Measurements from ENCODE around the gene ORC6. TPM values are rescaled to one million over a fixed set of nuclear protein-coding genes. Genes with fewer than 3 reads are reported as not detected.

ORC6 gene
- polyA plus RNA-seq, 3 donors = 17.4 to 20.8 (median 18.3) TPM

DNA sequence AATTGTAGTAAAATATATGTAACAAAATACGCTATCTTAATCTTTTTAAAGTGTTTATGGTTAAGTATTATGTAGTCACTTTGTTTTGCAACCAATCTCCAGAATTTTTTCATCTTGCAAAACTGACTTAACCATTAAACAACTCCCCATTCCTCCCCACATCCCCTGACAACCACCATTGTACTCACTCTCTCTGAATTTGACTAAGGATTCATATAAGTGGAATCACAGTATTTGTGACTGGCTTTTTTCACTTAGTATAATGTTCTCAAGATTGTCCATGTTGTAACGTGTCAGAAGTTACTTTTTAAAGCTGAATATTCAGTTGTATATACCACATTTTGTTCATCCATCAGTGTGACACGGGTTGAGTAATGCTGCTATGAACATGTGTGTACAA lies 10.6 kb downstream of the ORC6 start:
- DNase-seq (ENCODE audit: low read depth in 3 of 3, low spot score in 2 of 3) = no peak

DNA sequence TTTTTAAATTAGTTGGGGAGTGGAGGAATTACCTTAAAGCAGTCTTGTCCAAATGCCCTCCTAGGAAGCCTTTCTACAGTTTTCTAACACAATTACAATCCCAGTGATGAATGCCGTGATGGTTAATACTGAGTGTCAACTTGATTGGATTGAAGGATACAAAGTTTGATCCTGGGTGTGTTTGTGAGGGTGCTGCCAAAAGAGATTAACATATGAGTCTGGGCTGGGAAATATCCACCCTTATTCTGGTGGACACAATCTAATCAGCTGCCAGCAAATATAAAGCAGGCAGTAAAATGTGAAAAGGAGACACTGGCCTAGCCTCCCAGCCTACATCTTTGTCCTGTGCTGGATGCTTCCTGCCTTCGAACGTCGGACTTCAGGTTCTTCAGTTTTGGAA lies 12.2 kb downstream of the ORC6 start:
- no peak for DNase-seq (ENCODE audit: low read depth in 3 of 3, low spot score in 2 of 3)

DNA sequence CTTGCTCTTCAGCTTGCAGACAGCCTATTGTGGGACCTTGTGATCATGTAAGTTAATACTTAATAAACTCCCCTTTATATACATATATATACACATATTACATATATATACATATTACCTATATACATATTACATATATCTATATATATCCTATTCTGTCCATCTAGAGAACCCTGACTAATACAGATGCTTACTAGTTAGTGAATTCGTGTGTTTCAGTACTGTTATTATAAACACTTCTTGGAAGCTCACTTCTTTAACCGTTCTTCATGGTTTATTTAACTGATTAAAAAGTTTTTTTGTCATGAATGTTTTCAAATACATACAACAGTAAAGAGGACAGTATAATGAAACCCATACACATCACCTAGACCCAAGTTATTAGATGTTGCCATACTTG lies 12.6 kb downstream of the ORC6 start:
- DNase-seq (ENCODE audit: low read depth in 3 of 3, low spot score in 2 of 3) = no peak

DNA sequence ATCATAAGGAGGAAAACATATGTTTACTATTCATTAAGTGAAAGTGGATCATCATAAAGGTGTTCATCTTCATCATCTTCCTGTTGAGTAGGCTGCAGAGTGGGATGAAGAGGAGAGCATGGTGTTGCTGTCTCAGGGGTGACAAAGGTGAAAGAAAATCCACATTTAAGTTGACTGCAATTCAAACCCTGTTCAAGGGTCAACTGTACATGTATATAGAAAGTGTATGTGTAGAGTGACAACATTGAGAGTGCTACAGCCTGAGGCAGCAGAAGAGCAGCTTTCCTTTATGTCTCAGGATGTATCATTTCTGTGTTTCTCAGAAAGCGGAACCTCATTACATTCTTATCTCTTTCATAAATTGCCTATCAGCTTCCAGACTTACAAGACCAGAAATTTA lies 17.2 kb downstream of the ORC6 start:
- DNase-seq (ENCODE audit: low read depth in 3 of 3, low spot score in 2 of 3) = no peak

DNA sequence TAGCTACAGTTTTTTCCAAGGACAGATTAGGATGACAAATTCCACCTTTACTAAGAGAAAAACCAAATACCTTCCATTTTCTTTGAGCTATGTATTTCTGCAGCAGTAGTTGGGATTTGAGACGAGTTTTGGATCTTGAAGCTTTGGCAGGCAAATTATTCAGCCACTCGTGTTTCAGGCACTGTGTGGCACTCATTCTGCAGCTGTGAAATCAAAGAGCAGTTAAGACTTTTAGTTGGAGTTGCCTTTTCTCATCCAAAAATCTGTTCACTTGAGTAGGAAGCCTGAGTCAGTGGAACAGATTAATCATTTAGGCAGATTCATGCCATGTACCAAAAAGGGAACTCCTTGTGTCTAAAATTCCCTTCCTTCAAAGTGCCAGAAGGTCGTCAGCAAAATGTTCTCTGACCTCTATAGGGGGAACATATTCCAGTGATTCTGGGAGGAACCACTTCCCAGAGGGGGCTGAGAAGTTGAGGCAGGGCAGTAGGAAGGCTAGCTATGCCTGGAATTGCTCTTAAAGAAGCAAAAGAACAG lies 20.1 kb downstream of the ORC6 start:
- no peak for DNase-seq (ENCODE audit: low read depth in 3 of 3, low spot score in 2 of 3)

DNA sequence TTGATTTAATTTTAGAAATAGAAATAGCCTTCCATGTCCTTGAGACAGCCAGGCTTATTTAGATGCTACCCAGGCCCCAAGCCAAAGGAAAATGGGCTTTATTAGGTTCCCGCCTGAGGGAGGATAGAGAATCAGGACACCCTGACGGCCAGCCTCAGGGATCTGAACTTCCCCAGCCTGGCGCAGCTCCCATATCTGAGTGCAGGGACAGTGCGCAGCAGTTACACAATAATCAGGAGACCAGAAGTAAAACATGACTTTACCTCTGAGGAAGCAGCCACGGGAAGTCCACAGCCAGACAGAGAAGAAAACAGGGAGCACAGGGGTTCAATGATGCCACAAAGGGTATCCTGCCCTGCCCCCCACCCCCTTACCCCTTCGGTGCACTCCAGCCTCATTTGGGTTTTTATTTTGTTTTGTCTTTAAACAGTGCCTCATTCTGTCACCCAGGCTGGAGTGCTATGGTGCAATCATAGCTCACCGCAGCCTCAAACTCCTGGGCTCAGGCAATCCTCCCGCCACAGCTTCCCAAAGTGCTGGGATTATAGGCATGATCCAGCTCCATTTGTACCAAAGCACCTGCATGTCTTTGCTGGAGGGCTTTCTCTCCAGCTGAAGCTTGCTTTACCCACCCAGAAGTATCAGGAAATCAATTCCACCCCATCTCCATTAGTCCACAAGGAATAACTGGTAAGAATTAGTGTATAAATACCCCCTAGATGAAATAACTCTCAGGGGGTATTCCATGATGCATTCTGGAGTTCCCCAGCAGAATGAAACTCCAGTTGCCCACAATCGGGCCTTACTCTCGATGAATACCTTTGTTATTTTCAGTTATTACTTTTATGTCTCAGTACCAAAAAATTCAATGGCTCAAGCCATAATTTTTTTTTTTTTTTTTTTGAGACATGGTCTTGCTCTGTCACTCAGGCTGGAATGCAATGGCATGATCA lies 21.9 kb downstream of the ORC6 start:
- no peak for DNase-seq (ENCODE audit: low read depth in 3 of 3, low spot score in 2 of 3)

DNA sequence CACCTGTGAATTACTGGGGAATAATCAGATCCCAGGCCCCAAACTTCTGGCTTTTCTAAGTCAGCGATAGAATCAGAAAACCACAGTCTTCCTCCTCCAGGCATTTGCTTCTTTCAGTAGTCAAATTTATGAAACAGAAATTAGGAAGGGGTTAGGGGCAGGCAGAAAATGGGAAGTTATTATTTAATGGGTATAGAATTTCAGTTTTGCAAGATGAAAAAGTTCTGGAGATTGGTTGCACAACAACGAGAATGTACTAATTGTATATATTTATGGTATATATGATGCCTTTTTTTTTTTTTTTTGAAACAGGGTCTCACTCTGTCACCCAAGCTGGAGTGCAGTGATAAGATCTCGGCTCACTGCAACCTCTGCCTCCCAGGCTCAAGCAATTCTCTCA lies 23.5 kb downstream of the ORC6 start:
- no peak for DNase-seq (ENCODE audit: low read depth in 3 of 3, low spot score in 2 of 3)

DNA sequence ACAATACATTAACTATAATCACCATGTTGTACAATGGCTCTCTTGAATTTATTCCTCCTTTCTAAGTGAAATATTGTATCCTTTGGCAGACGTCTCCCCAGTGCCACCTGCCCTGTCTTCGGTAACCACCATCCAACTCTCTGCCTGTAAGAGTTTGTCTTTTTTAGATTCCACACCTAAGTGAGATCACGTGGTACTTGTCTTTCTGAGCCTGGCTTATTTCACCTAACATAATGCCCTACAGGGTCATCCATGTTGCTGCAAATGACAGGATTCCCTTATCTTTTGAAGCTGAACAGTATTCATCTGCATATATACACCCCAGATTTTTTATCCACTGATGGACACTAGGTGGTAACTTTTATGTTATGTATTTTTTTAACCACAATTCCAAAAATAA lies 24.2 kb downstream of the ORC6 start:
- no peak for DNase-seq (ENCODE audit: low read depth in 3 of 3, low spot score in 2 of 3)

DNA sequence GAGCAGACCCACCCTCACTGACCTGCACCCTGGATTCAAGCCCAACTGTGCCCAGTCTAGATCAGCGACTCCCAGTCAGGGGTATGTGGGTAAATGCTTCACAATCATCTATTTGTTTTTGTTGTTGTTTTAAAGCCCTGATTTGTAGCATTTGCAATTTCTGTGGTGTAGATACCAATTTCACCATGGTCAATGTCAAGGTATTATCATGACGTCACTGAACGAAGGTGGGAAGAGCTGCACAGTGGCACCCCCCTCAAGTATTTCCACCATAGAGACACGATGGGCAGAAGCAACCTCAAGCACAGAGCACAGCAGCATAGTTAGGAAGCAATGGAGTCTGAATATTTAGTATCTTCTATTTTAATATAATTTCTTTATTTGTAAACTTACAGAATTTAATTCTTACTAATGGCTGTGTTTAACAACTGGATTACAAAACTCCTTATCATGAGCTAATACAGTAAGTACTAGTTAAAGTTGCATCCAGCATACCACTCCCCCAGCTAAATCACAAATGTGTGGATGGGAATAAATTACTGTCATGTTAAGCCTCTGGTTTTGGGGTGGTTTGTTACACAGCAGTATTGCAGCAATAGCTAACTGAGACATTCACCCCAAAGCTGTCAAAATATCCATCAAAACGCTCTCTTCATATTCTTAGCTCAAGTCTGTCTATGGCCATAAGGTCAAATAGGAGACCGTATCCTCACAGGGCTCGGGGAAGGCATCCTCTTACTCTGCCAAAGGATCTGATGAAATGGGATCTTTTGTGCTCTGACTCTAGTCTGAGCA lies 25.5 kb downstream of the ORC6 start:
- no peak for DNase-seq (ENCODE audit: low read depth in 3 of 3, low spot score in 2 of 3)

DNA sequence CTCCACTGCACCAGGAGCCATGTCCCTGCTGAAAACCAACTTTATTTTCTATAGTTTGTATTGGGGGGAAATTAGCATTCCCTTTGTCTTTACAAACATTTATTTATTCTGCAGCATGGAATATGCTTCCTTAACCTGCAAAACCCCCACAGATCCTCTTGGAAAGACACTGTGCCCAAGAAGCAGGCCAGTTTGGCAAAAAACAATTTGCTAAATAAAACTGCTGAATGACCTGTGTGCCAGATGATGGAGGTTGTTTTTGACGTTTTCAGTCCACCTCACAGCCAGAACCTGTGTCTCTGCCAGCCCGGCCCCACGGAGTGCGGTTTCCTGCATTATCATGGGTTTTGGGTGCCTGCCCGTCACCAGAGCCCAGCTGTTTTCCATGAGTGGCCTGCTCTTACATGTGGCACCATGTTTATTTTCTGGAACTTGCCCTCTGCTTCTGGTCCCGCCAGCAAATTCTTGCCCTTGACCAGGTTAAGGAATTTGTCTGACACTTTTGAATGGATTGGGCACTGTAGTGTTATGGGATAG lies 26.4 kb downstream of the ORC6 start:
- DNase-seq (ENCODE audit: low read depth in 3 of 3, low spot score in 2 of 3) = no peak

DNA sequence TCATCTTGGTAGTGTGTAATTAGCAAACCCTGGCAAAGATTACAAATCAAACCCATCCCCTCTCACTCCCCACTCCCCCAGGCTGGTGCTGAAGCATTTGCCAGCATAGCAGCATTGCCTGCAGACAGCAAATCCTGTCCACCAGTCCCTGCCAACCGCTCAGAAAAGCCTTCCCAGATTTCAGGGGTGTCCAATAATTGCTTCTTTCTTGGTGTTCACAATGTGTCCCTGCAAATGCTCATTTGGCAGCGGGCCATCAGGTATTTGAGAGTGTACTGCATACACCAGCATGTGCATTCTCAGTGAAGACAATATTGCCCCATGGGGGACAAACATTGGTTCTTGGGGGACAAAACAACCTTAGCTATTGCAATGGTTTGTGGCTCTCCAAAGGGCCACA lies 28.2 kb downstream of the ORC6 start:
- DNase-seq (ENCODE audit: low read depth in 3 of 3, low spot score in 2 of 3) = no peak

DNA sequence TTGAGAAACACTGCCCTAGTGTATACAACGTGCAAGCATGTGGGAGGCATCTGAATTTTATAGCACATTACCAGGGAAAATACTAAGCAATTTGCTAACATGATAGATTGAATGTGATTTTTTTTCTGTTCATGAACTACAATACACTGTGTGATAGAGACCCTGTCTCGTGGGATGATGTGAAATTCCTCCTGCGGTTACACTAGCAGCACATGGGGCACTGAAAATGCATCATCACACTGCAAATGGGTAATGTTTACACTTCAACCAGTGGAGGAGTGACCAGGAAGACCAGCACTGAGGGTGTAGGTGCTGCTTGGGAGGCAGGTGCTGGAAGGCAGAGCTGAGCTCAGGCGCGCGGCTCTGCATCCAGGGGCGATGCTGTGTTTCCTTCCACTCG lies 28.8 kb downstream of the ORC6 start:
- no peak for DNase-seq (ENCODE audit: low read depth in 3 of 3, low spot score in 2 of 3)

DNA sequence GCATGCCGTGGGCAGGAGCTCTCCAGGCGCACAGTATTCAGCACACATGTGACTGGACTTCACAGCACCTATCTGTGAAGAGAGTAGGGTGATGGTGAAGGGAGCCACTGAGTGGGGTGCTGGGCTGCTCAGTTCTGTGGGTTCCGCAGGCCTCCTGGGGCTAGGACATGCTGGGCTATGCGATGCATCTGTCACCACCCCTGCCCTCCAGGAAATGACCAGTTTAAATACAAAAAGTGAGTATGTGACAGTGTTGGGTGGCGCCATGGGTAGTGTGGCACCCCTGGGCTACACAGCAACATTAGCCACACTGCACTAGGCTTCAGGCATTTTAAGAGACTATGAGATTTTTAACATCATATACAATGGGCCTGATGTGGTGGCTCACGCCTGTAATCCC lies 30.1 kb downstream of the ORC6 start:
- DNase-seq (ENCODE audit: low read depth in 3 of 3, low spot score in 2 of 3) = no peak

DNA sequence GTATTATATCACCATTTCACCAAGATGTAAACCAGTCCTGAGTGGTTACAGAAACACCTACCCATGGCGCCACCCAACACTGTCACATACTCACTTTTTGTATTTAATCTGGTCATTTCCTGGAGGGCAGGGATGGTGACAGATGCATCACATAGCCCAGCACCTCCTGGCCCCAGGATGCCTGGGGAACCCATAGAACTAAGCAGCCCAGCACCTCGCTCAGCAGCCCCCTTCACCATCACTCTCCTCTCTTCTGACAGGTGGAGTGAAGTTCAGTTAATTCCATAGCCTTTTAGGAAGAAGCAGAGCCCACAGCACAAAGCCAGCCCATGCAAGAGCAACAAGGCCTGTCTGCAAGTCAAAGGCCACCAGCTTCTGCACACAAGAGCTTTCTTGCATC lies 31.2 kb downstream of the ORC6 start:
- no peak for DNase-seq (ENCODE audit: low read depth in 3 of 3, low spot score in 2 of 3)

DNA sequence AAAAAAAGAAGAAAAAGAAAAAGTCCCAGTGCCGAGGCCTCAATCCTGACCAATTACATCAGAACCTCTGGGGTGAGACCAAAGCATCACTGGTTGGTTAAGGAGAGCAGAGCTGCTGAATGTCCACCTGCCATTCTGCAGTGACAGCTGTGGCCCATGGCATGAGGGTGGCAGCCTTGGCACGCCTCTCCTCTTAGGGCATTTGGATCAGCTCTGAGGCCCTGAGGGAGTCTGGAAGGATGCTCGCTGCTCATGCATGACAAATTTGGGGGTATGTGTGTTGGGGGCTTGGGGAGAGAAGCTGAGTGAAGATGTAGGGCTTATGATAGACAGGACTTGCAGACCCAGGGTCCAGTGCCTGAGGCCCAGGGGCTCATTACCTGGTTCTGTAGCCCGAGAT lies 32.4 kb downstream of the ORC6 start:
- no peak for DNase-seq (ENCODE audit: low read depth in 3 of 3, low spot score in 2 of 3)

DNA sequence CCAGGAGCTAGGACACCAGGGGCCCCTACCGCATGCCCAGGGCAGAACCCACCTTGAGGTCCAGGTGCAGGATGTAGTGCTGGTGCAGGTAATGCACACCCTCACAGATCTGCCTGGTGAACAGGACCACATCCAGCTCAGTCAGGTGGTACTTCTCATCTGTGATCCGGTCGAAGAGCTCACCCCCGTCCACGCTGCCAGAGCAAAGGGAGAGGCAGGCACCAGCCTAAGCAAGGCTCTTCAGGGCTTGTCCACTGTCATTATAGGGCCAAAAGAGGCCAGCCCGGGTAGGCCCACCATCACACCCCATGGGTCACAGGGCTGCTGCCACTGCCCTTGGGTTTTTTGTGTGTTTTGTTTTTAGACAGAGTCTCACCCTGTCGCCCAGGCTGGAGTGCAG lies 37.7 kb downstream of the ORC6 start:
- DNase-seq (ENCODE audit: low read depth in 3 of 3, low spot score in 2 of 3) = no peak

DNA sequence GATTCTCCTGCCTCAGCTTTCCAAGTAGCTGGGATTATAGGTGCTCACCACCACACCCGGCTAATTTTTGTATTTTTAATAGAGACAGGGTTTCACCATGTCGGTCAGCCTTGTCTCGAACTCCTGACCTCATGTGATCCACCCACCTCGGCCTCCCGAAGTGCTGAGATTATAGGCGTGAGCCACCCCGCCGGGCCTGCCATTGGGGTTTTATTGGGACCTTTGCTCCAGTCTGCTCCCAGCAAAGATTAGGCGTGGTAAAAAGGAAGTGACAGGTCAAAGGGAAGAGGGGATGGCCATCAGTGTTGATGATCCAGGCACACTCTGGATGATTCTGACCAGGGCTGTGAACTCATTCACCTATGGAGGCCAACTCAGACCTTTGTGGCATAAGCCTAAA lies 38.2 kb downstream of the ORC6 start:
- DNase-seq (ENCODE audit: low read depth in 3 of 3, low spot score in 2 of 3) = no peak

DNA sequence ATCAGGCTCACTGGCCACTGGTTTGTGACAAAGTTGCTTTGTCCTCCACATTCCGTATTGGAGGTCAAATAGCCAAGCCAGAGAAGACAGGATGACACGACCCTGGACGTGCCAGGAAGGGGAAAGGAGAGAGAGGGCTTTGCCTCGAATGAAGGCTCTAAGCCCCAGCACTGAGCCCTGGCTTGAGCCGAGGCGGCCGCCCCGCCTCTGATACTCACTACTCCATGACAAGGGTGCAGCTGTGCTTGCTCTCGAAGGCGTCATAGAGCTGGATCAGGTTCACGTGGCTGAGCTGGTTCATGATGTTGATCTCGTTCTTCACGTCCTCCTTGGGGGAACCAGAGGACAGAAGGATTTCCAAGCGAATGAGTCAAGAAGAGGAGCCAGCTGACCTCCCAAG lies 39.3 kb downstream of the ORC6 start:
- no peak for DNase-seq (ENCODE audit: low read depth in 3 of 3, low spot score in 2 of 3)

DNA sequence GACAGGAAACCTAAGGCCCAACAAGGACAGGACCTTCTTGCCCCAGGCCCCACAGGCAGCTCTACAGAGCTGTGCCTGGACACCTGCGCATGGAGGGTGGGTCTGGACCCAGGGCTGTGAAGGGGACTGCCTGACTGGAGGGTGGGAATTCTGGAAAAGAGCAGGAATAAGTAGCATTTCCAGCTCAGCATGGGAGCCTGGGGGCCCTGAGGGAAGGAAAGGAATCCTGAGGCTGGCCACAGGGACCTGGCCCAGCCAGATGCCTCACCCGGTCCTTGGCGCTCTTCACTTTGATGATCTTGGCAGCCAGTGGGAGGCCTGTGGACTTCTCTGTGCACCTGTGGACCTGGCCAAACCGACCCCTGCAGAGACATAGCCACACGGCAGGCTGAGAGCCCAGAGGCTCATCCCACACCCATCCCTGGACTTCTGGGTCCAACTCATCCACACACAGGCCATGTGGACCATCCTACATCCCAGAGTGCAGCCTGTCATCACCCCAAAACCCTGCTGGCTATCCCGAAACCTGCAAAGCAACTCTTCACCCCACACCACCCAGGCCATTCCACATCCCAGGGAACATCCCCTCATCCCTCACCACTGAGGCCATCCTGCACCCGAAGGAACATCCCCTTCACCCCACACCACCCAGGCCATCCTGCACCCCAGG lies 40.0 kb downstream of the ORC6 start:
- DNase-seq (ENCODE audit: low read depth in 3 of 3, low spot score in 2 of 3) = no peak

DNA sequence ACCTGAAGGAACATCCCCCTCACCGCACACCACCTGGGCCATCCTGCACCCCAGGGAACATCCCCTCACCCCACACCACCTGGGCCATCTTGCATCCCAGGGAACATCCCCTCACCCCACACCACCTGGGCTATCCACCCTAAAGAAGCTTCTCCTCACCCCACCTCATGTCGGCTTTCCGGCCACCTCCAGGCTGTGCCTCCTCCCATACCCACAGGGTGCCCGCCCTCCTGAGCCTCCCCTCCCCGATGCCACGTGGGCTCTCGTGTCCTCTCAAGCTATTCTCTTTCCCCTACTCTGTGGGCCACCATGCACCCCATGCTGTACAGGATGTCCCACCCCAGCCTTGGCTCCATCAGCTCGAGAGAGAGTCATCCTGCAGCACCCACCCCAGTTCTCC lies 40.7 kb downstream of the ORC6 start:
- no peak for DNase-seq (ENCODE audit: low read depth in 3 of 3, low spot score in 2 of 3)
